Gastroesophageal sphincter (tissue), 4 donors: ENCODE data around the gene KCNN4. TPM values are rescaled to one million over a fixed set of nuclear protein-coding genes. Genes with fewer than 3 reads are reported as not detected.
"Not testable (repeated sequence)": the region's sequence is repeated elsewhere in the genome, so short reads cannot be mapped to it uniquely, and the experiment has no call there.

Experiments used
- ATAC-seq: fragments of 150-250 bp; one replicate; pipeline ENCODE4 v1.9.1; 2016; ENCODE audit warnings: mild to moderate bottlenecking, moderate library complexity
- H3K27ac ChIP-seq, 4 donors: fragments of 200-600 bp; sonication (generic) in 3 of 4; 1 replicate in 3 of 4; 2 replicates in 1 of 4; pipeline ENCODE4 v1.5.1; 2016 to 2019
- H3K27me3 ChIP-seq: fragments of 200-600 bp; sonication (generic); one replicate; pipeline ENCODE4 v1.5.1; 2019
- H3K36me3 ChIP-seq, 2 donors: fragments of 200-600 bp; sonication (generic); one replicate each; pipeline ENCODE4 v1.5.1; 2019; ENCODE audit warnings: control low read depth in 1 of 2
- H3K4me1 ChIP-seq, 3 donors: fragments of 200-600 bp; sonication (generic); 1 replicate in 2 of 3; 2 replicates in 1 of 3; pipeline ENCODE4 v1.5.1; 2016 to 2019; ENCODE audit warnings: control low read depth in 2 of 3
- H3K4me3 ChIP-seq, 2 donors: fragments of 200-600 bp; sonication (generic); one replicate each; pipeline ENCODE4 v1.5.1; 2019; ENCODE audit warnings: mild to moderate bottlenecking in 1 of 2, moderate library complexity in 1 of 2
- H3K9me3 ChIP-seq, 3 donors: fragments of 200-600 bp; sonication (generic); one replicate each; pipeline ENCODE4 v1.5.1; 2017 to 2019; ENCODE audit warnings: control low read depth in 2 of 3
- CTCF ChIP-seq, 4 experiments: fragments of 200-600 bp in 2 of 4; fragments of 450-650 bp in 2 of 4; sonication (generic) in 1 of 4; IDR thresholded peaks; one replicate each; pipeline ENCODE4 v1.5.1; 2017 to 2019; ENCODE audit warnings: antibody characterized with exemption in 4 of 4, mild to moderate bottlenecking in 2 of 4, moderate library complexity in 2 of 4
- EP300 ChIP-seq: sonication (generic); formaldehyde crosslinking; IDR thresholded peaks from one replicate; pipeline ENCODE4 v1.6.1; 2017; ENCODE audit warnings: antibody characterized with exemption, mild to moderate bottlenecking
- POLR2A ChIP-seq, 2 donors: fragments of 450-650 bp; IDR thresholded peaks; one replicate each; pipeline ENCODE4 v1.6.1; 2017; ENCODE audit warnings: antibody characterized with exemption in 2 of 2, mild to moderate bottlenecking in 2 of 2, moderate library complexity in 1 of 2
- POLR2AphosphoS5 ChIP-seq: sonication (generic); formaldehyde crosslinking; IDR thresholded peaks from one replicate; pipeline ENCODE4 v1.6.1; 2017; ENCODE audit warnings: antibody characterized with exemption
- WGBS, 2 donors: methylation state at CpG; one replicate each; pipeline ENCODE4 v1.1.5; 2018; ENCODE audit warnings: low coverage in 1 of 2; 5-methylcytosine and 5-hydroxymethylcytosine counted together
- total RNA-seq, 4 donors: library from RNA; depleted of rRNA; stranded (reverse); fragments of >200 nt; gene quantifications; one replicate each; pipeline ENCODE4 v1.1.0, GENCODE V29; 2016

KCNN4 gene
- total RNA-seq = 1 to 10 TPM; 1.8 to 7.1 (median 3.4) TPM

- H3K4me3 ChIP-seq = peak within 1 kb of the TSS in 1 of 2 donors; percentile 24
- no peak for ATAC-seq
- peaks cover 0 to 33% (median 13%) of the 10 kb centered on the region in 3 donors for H3K4me1 ChIP-seq
- no peaks in the 10 kb centered on the region for H3K36me3 ChIP-seq
- 40 to 42% methylated on average over 1 to 3 of the region's 19 CpGs for WGBS, 2 donors
- H3K9me3 ChIP-seq = no peaks in the 10 kb centered on the region
- peak within 1 kb of the TSS in 2 of 4 donors; percentile 24 to 53 for H3K27ac ChIP-seq
- peaks cover 66% of the 10 kb centered on the region for H3K27me3 ChIP-seq
- TF ChIP-seq CTCF (IDR thresholded peaks at IDR 0.05) (no peak), POLR2AphosphoS5 (no peak), EP300 (no peak), POLR2A (IDR thresholded peaks at IDR 0.05) (no peak)
These were observed at the start of gene KCNN4 for GRCh38 chr19:43780706-43781525. TSS of gene KCNN4 (minus strand) at chr19:43780973. CDS start at chr19:43780861, 112 bp downstream.

DNA sequence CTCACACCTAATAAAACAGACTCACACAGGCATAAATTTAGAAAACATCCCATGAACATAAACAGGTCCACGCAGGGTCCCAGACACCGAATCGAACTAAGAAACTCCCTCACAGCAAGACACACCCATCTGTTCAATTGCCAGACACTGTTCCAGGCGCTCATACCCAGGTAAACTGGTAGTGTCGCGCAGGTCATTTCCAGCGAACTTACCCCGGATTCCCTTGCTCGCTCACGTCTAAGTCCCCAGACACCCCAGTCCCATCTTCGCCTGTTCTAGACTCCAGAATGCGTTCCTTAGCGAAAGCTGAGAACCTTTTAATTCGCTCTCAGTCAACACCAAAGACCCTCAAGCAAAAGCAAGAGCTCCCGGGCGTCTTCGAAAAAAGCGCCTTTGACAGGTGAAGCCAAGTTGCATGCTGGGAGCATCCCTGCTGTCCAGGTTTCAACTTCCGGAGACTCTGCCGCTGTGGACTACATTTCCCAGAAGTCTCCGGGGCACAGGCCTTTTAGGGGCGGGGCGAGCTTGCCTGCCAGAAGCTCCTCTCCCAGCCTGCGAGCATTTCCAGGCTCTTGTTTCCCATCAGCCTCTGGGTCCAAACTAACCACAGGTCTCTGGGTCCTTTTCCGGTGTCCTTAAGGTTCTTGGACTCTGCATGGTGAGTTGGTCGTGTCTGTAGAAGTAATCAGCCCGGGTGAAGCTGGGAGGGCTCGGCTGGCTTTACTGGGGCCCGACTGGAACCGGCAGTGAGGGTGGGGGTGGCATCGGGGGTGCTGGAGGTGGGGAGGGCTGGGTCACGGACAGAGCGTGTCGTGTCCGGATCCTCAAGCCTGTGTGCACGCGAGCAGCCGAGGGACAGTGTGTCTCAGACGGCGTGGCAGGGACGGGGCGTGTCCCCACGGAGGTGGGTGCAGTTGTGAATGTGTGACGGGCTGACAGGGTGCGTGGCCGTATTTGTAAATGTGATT, 46.3 kb upstream of the KCNN4 start, which contains the start of gene ZNF283:
ZNF283 (plus strand) TSS at position 535 of the 968 bp plus-strand sequence. CDS start 6,184 bp downstream, outside the sequence.
- peaks cover 0 to 15% (median 0%) of the 10 kb centered on the region in 3 donors for H3K4me1 ChIP-seq
- no peaks in the 10 kb centered on the region for H3K9me3 ChIP-seq
- H3K36me3 ChIP-seq = peaks cover 0 to 40% of the 10 kb centered on the region in 2 donors
- ATAC-seq = peak; percentile 99
- H3K4me3 ChIP-seq = peak within 1 kb of the TSS; percentile 59 to 60
- no peaks in the 10 kb centered on the region for H3K27me3 ChIP-seq
- TF ChIP-seq CTCF (IDR thresholded peaks at IDR 0.05) = peak in 1 of 4 experiments; percentile 8
- TF ChIP-seq POLR2A (IDR thresholded peaks at IDR 0.05) = no peak
- no peak for TF ChIP-seq EP300
- peak; percentile 16 for TF ChIP-seq POLR2AphosphoS5
- WGBS, 2 donors = 2 to 6% methylated on average over 9 to 20 of the region's 46 CpGs
- H3K27ac ChIP-seq = peak within 1 kb of the TSS in 3 of 4 donors; percentile 72 to 81 (median 74)

DNA sequence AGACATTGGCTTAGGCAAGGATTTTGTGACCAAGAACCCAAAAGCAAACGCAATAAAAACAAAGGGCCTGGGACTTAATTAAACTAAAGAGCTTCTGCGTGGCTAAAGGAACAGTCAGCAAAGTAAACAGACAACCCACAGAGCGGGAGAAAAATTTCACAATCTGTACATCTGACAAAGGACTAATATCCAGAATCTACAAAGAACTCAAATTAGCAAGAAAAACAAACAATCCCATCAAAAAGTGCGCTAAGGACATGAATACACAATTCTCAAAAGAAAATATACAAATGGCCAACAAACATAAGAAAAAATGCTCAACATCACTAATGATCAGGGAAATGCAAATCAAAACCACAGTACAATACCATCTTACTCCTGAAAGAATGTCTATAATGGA, 43.8 kb upstream of the KCNN4 start:
- H3K4me1 ChIP-seq = peaks cover 0 to 25% (median 5%) of the 10 kb centered on the region in 3 donors
- H3K36me3 ChIP-seq = peaks cover 0 to 15% of the 10 kb centered on the region in 2 donors
- WGBS, 2 donors = 62 to 65% methylated on average over 4 of the region's 4 CpGs
- not testable (repeated sequence) for ATAC-seq, H3K27ac ChIP-seq, H3K9me3 ChIP-seq, H3K27me3 ChIP-seq, H3K4me3 ChIP-seq

GRCh38 chr19:43823856-43824255, 43.1 kb upstream of the KCNN4 start:
- not testable (repeated sequence) for H3K27ac ChIP-seq, H3K9me3 ChIP-seq, H3K36me3 ChIP-seq, H3K27me3 ChIP-seq, ATAC-seq, H3K4me3 ChIP-seq
- peaks cover 0 to 25% (median 5%) of the 10 kb centered on the region in 3 donors for H3K4me1 ChIP-seq
- 75 to 86% methylated on average over 2 to 3 of the region's 3 CpGs for WGBS, 2 donors

DNA sequence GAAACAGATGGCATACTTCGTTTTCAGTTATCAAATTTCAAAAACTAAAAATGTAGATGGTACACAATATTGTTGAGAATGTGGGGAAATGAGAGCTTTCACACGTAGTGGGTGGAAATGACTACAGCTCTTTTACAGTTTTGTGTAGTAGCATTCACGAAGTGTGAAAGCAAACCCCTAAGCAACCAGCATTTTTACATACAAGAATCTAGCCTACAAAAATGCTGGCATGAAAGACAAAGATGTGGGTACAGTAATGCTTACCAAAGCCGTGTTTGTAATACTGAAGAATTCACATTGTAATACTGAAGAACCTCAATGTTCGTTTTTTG, 40.1 kb upstream of the KCNN4 start:
- Histone ChIP-seq H3K27me3 (peaks cover 7% of the 10 kb centered on the region), H3K4me3 (peak overlapping the region; percentile 8 to 51), H3K9me3 (no peaks in the 10 kb centered on the region), H3K27ac (no peak overlapping the region), H3K36me3 (no peaks in the 10 kb centered on the region), H3K4me1 (peaks cover 0 to 10% (median 5%) of the 10 kb centered on the region in 3 donors)
- WGBS, 2 donors = 26 to 39% methylated on average over 5 of the region's 5 CpGs
- TF ChIP-seq EP300 (no peak), POLR2AphosphoS5 (no peak), POLR2A (IDR thresholded peaks at IDR 0.05) (no peak), CTCF (IDR thresholded peaks at IDR 0.05) (no peak)
- ATAC-seq = no peak
